DMS114 treated with DMSO at 0.1 percent for 48 hours (cell line): ENCODE measurements around the gene APOL2.
"Not testable (repeated sequence)": the region's sequence is repeated elsewhere in the genome, so short reads cannot be mapped to it uniquely, and the experiment has no call there.

ENCODE experiments used
- DNase-seq: peaks from one replicate; lab custom pipeline; 2025; ENCODE audit not compliant: unreplicated experiment; lab: John Stamatoyannopoulos, UW

Gene APOL2, protein sequence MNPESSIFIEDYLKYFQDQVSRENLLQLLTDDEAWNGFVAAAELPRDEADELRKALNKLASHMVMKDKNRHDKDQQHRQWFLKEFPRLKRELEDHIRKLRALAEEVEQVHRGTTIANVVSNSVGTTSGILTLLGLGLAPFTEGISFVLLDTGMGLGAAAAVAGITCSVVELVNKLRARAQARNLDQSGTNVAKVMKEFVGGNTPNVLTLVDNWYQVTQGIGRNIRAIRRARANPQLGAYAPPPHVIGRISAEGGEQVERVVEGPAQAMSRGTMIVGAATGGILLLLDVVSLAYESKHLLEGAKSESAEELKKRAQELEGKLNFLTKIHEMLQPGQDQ

DNA sequence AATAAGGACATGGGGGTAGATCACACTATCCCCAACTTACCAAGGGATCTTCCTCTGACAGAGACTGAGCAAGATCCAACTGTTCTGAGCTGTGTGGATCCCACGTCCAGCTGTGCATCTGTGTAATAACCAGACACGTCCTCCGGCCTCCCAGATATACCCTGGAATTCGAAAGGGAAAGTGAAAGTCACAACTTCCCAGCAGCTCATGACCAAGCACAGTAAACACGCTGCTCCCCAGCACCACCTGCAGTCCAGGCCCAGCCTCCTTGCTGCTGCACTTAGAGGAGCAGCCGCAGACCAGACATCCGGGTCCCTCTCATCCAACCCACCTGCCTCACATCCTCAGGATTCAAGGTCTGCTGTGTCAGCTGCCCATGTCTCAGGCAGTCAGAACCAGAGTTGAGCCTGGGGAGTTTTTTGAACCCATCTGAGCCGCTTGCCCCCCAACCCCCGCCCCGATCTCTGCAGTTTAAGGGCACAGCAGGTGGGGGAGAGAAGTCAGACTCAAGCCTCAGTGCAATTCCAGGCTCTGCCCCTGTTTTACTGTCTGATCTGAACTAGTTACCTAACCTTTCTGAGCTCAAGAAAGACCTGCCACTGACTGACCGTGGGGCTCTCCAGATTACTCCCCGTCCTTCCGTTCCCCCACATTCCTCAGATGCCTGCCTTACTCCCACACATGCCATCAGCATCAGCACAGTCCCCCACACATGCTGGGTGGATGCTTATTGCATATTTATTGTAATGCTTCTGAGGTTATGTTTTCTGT lies at the start of gene APOL2:
Gene APOL2, minus strand, starts transcription at position 127 of the 771 bp plus-strand sequence. CDS start 6,365 bp downstream, outside the sequence.
- peak; percentile 64 for DNase-seq

DNA sequence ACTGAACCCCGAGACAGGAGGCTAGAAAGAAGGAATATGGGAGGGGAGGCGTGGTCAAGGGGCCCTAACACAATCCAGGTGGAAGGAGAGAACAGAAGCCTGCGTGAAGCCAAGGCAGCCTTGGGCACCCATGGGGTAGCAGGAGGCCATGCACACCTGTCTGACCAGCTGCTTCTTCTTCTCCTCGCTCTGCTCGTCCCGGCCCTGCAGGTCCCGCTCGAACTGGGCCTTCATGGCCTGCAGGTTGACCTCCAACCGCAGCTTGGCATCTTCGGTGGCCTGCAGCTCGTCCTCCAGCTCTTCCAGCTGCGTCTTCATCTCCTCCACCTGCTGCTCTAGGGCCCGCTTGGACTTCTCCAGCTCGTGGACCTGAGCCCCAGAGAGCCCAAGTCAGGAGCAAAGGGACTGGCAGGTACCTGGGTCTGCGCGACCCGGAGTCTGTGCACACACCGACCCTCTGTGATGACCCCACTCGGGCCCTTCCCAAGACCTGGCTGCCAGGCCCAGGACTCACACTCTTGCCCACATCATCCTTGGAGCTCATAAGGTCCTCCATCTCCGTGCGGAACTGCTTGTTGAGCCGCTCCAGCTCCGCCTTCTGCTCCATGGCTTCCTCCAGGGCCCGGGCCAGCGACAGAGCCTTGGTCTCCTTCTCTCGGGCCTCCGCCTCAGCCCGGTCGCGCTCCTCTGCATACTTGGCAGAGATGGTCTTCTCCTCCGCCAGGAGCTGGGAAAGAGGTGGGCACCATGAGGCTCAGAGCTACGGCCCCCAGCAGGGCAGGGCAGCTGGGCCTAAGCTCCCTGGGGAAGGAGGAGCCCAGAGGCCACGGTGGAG lies 49.5 kb upstream of the APOL2 start:
- no peak for DNase-seq

DNA sequence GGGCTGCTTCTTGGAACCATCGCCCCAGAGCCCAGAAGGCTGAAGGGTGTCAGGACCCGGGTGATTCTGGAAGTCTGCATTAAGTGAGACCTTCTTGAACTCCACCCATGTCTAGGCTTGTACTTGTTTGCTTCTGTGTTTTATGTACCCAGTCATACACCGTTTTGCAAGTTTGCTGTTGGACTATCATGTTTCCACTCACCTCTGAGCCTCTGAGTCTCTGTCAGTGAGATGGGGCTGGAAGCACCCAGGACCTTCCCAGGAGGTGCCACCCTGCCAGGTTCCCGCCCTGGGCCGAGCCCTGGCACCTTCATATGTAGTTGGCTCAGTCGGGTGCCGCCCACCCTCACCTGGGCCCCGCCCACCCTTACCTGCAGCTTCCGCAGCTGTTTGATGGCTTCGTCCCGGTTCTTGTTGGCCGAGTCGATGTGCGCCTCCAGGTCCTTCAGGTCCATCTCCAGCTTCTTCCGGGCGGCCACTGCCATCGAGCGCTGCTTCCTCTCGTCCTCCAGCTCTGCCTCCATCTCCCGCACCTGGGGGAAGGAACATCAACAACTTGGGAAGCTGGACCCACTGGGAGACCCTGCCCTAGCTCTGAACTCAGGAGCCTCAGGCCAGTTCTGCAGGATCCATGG lies 48.7 kb upstream of the APOL2 start:
- no peak for DNase-seq

DNA sequence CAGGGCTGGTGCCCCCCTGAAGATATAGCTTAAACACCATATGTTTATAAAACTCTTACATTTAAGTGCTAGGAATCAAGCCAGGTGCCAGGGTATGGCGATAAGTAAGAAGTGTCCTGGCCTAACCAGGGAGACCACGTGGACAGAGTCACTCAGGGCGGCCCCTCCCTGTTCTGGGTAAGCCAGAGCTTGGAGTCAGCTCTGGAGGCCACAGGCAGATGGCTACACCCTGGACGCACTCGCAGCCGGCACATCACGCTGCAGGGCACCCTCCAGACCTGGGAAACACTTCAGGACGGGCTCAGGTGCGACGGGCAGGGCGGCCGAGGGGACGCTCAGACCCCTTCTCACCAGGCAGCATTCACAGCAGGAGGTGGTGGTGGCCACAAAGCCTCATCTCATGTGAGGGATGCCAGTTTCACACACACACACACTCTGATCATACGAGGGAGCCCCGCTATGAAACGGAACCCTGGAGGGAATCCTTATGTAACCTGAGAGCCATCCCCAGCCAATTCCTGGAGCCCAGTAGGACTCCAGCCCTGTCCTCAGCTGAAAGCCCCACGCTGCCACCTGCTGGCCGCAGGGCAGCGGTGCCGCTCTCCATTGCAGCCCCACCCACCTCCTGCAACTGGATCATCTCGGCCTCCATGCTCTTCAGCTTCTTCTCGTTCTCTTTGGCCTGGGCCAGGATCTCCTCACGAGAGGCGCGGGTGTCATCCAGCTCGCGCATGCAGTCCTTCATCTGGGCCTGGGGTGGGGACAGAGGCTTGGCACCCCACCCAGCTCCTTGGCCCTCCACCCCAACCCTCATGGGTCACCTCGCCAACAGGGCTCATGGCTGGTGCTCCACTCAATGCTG lies 47.0 kb upstream of the APOL2 start:
- DNase-seq = peak; percentile 38

DNA sequence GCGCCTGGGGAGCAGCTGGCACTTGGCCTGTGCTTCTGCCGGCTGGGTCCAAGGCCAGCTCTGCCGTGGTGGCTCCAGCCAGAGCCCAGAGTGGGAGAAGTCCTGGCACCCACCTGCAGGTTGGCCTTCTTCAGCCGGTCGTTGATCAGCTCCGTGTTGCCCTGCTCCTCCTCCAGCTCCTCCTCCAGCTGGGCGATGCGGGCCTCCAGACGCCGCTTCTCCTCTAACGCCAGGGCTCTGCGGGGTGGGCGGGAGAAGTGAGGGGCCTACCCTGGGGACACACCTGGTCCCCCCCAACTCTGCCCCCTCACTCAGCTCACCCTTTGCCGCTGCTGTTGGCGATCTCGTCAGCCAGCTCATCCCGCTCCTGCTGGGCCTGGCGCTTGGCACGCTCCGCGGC lies 46.2 kb upstream of the APOL2 start:
- no peak for DNase-seq

DNA sequence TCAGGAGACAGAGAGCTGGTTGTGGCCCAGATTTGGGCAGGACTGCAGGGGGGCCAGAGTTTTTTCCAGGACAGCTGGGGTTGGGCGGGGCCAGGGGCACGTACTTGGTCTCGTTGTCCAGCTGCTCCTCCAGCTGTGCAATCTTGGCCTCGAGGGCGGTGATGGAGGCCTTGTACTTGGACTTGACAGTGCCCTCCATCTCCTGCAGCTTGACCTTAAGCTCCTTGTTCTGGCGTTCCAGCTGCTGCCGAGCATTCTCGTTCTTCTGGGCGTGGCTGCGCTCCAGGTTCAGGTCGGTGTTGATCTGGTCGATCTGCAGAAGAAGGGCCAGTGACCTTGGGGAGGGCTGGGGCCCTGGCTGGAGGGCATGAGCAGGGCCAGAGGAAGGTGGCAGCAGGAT lies 45.7 kb upstream of the APOL2 start:
- no peak for DNase-seq

DNA sequence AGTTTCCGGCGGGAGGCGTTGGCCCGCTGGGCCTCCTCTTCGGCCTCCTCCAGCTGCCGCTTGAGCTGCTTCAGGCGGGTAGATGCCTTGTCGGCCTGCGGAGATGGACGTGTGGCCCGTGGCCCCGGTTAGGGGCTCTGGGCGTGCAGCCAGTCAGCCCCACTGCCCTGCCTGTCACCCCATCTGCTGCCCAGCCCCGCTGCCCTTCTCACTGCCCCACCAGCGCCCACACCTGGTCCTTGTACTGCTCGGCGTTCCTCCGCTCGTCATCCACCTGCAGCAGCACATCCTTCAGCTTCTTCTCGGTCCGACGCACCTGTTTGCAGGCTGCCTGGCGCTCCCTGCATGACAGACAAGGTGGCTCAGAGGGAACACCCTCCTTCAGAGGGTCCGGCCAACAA lies 44.8 kb upstream of the APOL2 start:
- no peak for DNase-seq

DNA sequence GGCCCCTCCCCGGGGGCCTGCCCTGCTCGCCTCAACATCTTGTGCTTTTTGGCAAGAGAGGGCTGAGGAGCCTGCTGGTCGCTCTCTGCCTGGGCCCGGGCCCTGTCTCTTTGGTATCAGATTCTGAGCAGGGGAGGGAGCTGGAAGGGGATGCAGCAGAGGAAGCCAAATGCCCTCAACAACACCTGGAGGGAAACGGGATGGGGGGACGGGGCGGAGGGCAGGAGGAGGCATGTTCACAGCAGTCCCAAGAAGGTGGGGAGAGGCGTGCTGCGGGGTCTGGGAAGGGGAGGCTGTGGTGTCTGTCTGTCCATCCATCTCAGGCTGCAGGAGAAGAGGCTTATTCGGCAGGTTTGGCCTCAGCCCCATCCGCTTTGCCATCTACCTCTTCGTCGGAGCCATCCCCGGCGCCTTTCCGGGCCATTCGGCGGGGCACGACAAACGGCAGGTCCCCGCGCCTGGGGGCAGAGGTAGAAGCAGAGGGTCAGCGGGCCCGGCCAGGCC lies 43.1 kb upstream of the APOL2 start:
- no peak for DNase-seq

DNA sequence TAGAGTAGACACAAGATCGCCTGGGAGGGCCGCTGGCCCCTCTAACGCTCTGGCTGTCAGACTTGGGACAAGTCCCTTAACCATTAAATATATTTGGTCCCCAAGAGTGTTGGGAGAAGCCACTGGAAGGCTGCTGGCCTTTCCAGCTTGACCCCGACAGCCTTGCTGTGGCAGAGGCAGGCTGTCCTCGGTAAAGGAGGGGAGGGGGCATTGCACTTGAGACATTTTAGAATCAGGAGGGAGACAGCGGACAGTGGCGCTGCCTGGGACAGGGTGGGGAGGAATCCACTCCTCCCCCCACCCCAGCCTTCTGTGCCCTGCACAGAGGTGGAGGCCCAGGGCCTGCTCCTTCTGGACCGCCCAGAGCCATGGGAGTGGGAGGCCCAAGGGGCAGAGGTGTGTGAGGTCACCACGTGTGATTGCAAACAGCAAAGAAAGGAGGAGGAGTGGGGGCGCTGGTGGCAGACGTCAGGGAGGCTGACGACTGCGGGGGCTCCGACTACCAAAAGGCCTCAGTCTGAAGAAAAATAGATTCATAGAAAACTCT lies 42.5 kb upstream of the APOL2 start:
- no peak for DNase-seq

DNA sequence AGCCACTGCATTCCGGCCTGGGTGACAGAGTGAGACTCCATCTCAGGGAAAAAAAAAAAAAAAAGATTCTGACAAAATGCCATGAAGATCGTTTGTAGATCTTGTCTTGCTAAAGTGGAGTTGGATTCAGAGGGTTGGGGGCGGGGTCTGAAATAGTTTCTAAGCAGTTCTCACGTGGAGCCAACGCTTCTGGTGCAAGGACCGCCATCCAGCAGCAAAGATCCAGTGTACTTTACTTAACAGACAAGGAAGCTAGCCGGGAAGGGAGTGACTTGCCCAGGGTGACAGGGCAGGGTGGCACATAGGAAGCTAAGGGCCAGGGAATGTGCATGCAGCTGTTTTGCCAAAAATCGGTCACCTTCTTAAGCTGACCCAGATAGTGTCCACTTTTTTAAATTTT lies 41.1 kb upstream of the APOL2 start:
- DNase-seq = no peak

DNA sequence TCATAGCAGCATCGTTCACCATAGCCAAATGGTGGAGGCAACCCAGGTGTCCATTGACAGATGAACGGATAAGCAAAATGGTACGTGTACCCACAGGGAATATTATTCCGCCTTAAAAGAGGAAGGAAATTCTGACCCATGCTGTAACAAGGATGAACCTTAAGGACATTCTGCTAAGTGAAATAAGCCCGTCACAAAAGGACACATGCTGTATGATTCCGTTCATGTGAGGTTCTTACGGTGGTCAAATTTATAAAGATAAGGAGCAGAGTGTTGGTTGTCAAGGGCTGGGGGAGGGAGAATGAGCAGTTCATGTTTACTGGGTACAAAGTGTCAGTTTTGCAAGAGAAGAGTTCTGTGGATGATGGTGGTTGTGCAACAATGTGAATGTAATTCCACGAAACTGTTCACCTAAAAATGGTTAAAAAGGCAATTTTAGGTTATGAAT lies 39.9 kb upstream of the APOL2 start:
- no peak for DNase-seq

DNA sequence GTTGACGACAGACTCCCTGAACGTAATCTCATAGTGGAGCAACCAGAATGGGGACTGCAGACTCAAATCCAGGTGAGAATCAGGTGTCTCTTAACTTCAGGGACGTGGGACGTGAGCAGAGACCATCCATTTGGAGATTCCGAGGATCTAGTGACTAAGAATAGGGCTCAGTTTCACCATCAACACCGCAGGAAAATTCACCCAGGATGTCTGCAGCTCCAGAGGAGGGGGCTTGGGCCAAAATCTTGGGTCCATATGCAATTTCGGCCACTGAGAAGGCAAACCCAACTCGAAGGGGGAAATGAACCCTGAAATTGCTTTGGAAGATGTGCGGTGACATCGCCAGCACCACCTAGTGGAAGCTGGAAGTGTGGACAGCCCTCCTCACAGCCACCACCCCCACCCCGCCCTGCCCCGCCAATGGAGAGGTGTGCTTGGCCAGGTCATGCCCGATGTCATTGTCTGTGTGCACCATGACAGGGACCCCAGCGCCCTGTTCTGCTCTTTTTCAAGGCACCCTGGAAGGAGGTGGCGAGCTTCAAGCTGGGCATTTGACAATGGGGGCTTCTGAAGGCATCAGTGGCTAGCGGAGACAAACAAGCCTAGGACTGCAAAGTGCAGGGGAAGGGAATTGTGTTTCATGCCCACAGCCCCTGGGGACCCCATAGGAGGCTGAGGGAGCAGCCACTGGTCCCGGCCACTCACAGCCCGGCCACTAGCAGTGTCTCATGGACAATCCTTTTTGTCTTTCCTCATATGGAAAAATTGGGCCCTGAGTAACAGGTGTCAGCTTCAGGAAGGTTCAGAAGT lies 38.4 kb upstream of the APOL2 start:
- peak; percentile 5 for DNase-seq

DNA sequence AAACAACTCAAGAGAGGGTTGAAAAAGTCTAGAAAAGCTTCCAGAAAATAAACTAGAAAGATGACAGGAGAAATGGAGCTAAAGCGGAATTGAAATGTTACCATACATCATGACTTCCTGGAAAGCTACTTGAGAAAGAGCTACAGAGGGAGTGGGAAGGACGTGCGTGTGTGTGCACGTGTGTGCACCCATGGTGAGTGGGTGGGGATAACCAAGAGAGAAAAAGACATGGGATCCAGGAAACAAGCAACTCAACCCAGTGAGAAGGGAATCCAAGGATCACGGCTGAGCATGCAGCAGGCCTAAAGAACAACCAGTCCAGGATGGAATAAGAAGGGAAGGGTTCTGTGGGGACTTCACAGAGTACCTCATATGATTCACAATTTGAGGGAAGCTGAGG lies 35.2 kb upstream of the APOL2 start:
- DNase-seq = no peak

DNA sequence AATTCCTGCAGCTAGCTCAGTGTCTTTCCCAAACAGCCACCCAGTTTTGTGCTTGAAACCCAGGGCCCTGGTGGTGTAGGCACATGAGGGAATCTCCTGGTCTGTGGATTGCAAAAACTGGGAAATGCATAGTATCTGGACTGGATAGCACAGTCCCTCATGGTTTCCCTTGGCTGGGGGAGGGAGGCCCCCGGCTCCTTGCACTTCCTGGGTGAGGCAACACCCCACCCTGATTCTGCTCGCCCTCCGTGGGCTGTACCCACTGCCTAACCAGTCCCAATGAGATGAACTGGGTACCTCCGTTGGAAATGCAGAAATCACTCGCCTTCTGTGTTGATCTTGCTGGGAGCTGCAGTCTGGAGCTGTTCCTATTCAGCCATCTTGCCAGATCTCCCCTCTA lies 32.6 kb upstream of the APOL2 start:
- not testable (repeated sequence) for DNase-seq

DNA sequence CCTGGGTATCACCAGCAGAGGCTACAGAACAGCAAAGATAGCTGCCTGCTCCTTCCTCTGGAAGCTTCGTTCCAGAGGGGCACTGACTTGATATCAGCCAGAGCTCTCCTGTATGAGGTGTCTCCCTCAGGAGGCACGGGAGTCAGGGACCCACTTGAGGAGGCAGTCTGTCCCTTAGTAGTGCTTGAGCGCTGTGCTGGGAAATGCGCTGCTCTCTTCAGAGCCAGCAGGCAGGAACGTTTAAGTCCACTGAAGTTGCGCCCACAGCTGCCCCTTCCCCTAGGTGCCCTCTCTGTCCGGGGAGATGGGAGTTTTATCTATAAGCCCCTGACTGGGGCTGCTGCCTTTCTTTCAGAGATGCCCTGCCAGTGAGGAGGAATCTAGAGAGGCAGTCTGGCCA lies 31.9 kb upstream of the APOL2 start:
- DNase-seq = not testable (repeated sequence)

DNA sequence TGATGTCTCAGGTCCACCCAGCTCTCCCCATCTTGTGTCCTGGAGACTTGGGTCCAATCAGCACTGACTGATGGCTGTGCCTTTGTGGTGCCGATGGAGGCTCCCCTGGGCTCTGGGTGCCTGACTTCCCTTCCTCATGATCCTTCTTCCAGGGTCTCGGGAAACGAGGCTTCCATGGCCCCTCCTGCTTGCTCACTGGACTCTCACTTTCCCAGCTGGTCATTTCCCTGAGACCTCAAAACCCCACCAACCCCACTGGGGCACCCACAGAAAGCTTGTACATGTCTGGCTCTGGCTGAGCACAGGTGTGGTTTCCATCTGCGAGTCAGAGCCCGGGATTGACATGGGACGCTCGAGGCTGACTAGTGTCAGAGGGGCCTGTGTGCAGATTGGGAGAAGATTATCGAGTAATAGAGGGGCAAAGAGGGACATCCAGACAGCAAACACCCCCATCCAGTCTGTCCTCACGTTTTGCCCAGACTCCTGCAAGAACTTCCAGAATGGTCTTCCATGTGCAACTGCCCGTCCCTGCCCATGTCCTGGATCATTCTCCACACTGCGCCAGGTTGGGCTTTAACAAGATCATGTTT lies 28.7 kb upstream of the APOL2 start:
- no peak for DNase-seq

DNA sequence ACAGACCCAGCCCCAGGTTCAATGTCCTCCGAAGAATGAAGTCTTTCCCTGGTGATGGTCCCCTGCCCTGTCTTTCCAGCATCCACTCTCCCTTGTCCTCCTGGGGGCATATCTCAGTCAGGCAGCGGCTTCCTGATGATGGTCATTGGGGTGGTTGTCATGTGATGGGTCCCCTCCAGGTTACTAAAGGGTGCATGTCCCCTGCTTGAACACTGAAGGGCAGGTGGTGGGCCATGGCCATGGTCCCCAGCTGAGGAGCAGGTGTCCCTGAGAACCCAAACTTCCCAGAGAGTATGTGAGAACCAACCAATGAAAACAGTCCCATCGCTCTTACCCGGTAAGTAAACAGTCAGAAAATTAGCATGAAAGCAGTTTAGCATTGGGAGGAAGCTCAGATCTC lies 27.7 kb upstream of the APOL2 start:
- DNase-seq = no peak

DNA sequence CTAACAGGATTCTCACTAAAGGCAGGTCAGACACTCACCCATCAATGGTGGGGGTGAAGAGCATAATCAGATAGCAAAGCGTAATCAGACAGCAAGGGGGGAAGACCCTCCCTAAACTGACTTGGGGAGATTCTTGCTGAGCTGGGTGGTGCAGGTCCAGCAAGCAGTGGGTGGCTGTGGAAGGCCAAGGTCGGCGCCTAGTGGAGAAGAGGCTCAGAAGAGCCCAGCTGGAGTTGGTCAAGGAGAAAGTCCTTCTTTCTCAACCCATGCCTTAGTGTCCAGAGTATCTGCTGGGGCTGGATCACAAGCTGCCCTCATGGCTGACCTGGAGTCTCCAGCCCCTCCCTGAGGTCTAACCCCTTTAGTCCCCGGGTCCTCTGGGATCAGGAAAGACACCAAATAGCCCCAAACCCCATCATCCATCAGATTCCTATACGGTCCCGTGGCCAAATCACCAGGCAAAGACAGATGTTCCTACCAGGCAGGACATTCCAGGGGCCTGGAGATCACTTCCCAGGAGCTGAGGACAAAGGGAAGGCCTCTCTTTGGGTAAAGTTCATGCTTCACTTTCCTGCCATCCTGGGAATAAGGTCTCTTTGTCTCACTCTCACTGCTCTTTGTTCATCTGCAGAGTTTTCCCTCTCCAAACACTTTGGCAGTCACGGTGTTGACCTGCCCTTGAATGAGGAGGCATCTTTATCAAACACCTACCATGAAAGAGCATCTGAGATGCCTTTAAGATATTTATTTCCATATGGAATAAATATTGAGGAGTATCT lies 24.7 kb upstream of the APOL2 start:
- not testable (repeated sequence) for DNase-seq
